Smooth muscle cell (in vitro differentiated cells): ENCODE results near the gene ZFYVE27. TPM values are rescaled to one million over a fixed set of nuclear protein-coding genes. Genes with fewer than 3 reads are reported as not detected.

Experiments
- DNase-seq: peaks from one replicate; lab custom pipeline; 2025; ENCODE audit not compliant: unreplicated experiment; lab: John Stamatoyannopoulos, UW
- H2AFZ ChIP-seq: fragments of 200-600 bp; sonication (generic); 2 replicates; pipeline ENCODE4 v1.6.0; 2016; ENCODE audit warnings: antibody characterized with exemption, low read depth, mild to moderate bottlenecking
- H3F3A ChIP-seq: fragments of 200-600 bp; sonication (generic); 2 replicates; pipeline ENCODE4 v1.6.0; 2017; ENCODE audit warnings: antibody characterized with exemption, low read depth
- H3K27ac ChIP-seq: fragments of 200-600 bp; sonication (generic); 2 replicates; pipeline ENCODE4 v1.5.1; 2016; ENCODE audit warnings: low read depth, mild to moderate bottlenecking
- H3K27me3 ChIP-seq: fragments of 200-600 bp; sonication (generic); 2 replicates; pipeline ENCODE4 v1.6.1; 2016; ENCODE audit warnings: low read depth, mild to moderate bottlenecking
- H3K36me3 ChIP-seq: fragments of 200-600 bp; sonication (generic); 2 replicates; pipeline ENCODE4 v1.5.1; 2016; ENCODE audit warnings: low read depth
- H3K4me1 ChIP-seq: fragments of 200-600 bp; sonication (generic); 2 replicates; pipeline ENCODE4 v1.5.1; 2016; ENCODE audit warnings: low read depth
- H3K4me2 ChIP-seq: fragments of 200-600 bp; sonication (generic); 2 replicates; pipeline ENCODE4 v1.6.0; 2016; ENCODE audit warnings: mild to moderate bottlenecking
- H3K4me3 ChIP-seq: fragments of 200-600 bp; sonication (generic); 2 replicates; pipeline ENCODE4 v1.5.1; 2016; ENCODE audit warnings: mild to moderate bottlenecking
- H3K79me2 ChIP-seq: fragments of 200-600 bp; sonication (generic); 2 replicates; pipeline ENCODE4 v1.6.0; 2016; ENCODE audit warnings: low read depth, mild to moderate bottlenecking
- H3K9ac ChIP-seq: fragments of 200-600 bp; sonication (generic); 2 replicates; pipeline ENCODE4 v1.6.0; 2016; ENCODE audit warnings: low read depth
- H3K9me3 ChIP-seq: fragments of 200-600 bp; sonication (generic); replicated peaks from 2 replicates; pipeline ENCODE4 v1.5.1; 2016; ENCODE audit warnings: low read depth
- H4K20me1 ChIP-seq: fragments of 200-600 bp; sonication (generic); 2 replicates; pipeline ENCODE4 v1.6.0; 2016; ENCODE audit warnings: low read depth
- CTCF ChIP-seq: fragments of 200-600 bp; sonication (generic); IDR thresholded peaks from 2 replicates; pipeline ENCODE4 v1.5.1; 2017; ENCODE audit warnings: borderline replicate concordance, mild to moderate bottlenecking, antibody characterized with exemption; ENCODE audit not compliant: insufficient read depth, poor library complexity, severe bottlenecking
- WGBS: methylation state at CpG from one replicate; pipeline ENCODE4 v1.1.7; 2016; ENCODE audit warnings: low lambda C conversion rate; 5-methylcytosine and 5-hydroxymethylcytosine counted together
- polyA plus RNA-seq: library from polyadenylated mRNA; unstranded; fragments of >200 nt; fragmentation: Nextera tagmentation; extraction: Ambion mirVana; gene quantifications from 2 replicates; pipeline ENCODE4 v1.2.1, GENCODE V29; 2016
- total RNA-seq: library from RNA; depleted of rRNA; stranded (reverse); fragments of >200 nt; gene quantifications from 2 replicates; pipeline ENCODE4 v1.2.3, GENCODE V29; 2014

Gene ZFYVE27
- total and polyA plus RNA-seq, 2 experiments from 2014 or later = 7.0 to 11.4 TPM

- no peaks in the 10 kb centered on the region for H3K79me2 ChIP-seq
- no peak overlapping the region for H3K4me3 ChIP-seq
- H3K9ac ChIP-seq = no peak overlapping the region
- whole genome bisulfite sequencing = 90% methylated on average over 4 of the region's 4 CpGs
- H3F3A ChIP-seq = no peaks in the 10 kb centered on the region
- no peak overlapping the region for H3K27ac ChIP-seq
- H4K20me1 ChIP-seq = no peaks in the 10 kb centered on the region
- H3K4me2 ChIP-seq = no peak overlapping the region
- peaks cover 5% of the 10 kb centered on the region for H3K27me3 ChIP-seq
- H3K36me3 ChIP-seq = no peaks in the 10 kb centered on the region
- H3K9me3 ChIP-seq = no peaks in the 10 kb centered on the region
- DNase-seq = no peak
- H2AFZ ChIP-seq = no peak overlapping the region
- TF ChIP-seq CTCF = no peak
- H3K4me1 ChIP-seq = peaks cover 8% of the 10 kb centered on the region
Observed at GRCh38 chr10:97779492-97779891, 42.6 kb downstream of the ZFYVE27 start.

- Histone ChIP-seq H3K4me3 (no peak overlapping the region), H2AFZ (no peak overlapping the region), H3K4me2 (no peak overlapping the region), H3F3A (no peaks in the 10 kb centered on the region), H3K9me3 (no peaks in the 10 kb centered on the region), H3K4me1 (peaks cover 8% of the 10 kb centered on the region), H3K27me3 (peaks cover 5% of the 10 kb centered on the region), H3K79me2 (no peaks in the 10 kb centered on the region), H3K36me3 (no peaks in the 10 kb centered on the region), H4K20me1 (no peaks in the 10 kb centered on the region), H3K27ac (no peak overlapping the region), H3K9ac (no peak overlapping the region)
- 87% methylated on average over 3 of the region's 3 CpGs for WGBS
- no peak for DNase-seq
- no peak for TF ChIP-seq CTCF
Observed at GRCh38 chr10:97779975-97780374, 43.0 kb downstream of the ZFYVE27 start.

GRCh38 chr10:97780841-97781617 is 44.1 kb downstream of the ZFYVE27 start:
- WGBS = 82% methylated on average over 7 of the region's 7 CpGs
- Histone ChIP-seq H3K9ac (no peak overlapping the region), H3K4me2 (no peak overlapping the region), H3K79me2 (no peaks in the 10 kb centered on the region), H3K27ac (no peak overlapping the region), H3K27me3 (peaks cover 1% of the 10 kb centered on the region), H3K4me1 (peaks cover 8% of the 10 kb centered on the region), H3K4me3 (no peak overlapping the region), H3K9me3 (no peaks in the 10 kb centered on the region), H3F3A (no peaks in the 10 kb centered on the region), H4K20me1 (no peaks in the 10 kb centered on the region), H3K36me3 (no peaks in the 10 kb centered on the region), H2AFZ (no peak overlapping the region)
- TF ChIP-seq CTCF = no peak
- no peak for DNase-seq
